ENCODE results near the gene RAD52.

Gene RAD52

DNA sequence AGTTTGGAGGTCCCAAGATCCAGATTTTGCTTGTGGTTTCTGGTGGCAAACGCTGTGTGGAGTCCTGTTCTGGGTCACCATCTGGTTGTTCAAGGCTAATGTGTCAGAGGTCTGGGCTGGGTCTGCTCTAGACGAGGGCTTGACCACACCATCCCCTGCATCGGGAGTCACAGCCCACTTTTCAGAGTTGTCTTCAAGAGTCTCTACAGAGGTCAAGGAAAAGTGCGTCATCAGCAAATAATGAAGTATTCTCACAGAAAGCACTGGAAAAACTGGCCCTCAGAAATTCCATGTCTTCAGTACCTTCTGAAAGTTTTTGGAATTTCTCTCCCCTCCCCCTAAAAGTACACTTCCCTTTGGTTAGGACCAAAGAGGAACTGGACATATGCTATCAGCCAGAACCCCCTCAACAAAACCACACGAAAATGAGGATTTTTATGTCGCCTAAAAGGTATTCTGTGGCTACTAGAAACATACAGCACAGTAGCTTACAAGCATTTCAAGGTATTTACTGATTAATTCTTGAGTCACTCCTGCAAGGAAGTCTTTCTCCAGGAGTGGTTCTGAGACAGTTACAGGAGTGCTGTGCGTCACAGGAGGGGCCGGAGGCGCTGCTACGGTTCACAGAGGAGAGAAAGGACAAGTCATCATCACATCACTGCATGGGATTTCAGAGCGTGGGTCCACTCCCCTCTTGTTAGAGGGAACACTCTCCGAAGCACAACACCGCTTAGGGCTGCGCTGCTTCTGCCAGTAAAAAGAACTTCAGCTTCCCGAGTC, 35.4 kb downstream of the RAD52 start:
- in situ Hi-C loops (cut with MboI; ENCODE audit: low sequenced_read_pairs, unreplicated experiment) = no loop called here
- DNase-seq (ENCODE audit: low spot score) = no peak
- TF ChIP-seq, protein P1, sequence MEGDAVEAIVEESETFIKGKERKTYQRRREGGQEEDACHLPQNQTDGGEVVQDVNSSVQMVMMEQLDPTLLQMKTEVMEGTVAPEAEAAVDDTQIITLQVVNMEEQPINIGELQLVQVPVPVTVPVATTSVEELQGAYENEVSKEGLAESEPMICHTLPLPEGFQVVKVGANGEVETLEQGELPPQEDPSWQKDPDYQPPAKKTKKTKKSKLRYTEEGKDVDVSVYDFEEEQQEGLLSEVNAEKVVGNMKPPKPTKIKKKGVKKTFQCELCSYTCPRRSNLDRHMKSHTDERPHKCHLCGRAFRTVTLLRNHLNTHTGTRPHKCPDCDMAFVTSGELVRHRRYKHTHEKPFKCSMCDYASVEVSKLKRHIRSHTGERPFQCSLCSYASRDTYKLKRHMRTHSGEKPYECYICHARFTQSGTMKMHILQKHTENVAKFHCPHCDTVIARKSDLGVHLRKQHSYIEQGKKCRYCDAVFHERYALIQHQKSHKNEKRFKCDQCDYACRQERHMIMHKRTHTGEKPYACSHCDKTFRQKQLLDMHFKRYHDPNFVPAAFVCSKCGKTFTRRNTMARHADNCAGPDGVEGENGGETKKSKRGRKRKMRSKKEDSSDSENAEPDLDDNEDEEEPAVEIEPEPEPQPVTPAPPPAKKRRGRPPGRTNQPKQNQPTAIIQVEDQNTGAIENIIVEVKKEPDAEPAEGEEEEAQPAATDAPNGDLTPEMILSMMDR (IDR thresholded peaks at IDR 0.05; ENCODE audit: borderline replicate concordance, control extremely low read depth, extremely low read depth, insufficient read depth, missing control alignments) = no peak

DNA sequence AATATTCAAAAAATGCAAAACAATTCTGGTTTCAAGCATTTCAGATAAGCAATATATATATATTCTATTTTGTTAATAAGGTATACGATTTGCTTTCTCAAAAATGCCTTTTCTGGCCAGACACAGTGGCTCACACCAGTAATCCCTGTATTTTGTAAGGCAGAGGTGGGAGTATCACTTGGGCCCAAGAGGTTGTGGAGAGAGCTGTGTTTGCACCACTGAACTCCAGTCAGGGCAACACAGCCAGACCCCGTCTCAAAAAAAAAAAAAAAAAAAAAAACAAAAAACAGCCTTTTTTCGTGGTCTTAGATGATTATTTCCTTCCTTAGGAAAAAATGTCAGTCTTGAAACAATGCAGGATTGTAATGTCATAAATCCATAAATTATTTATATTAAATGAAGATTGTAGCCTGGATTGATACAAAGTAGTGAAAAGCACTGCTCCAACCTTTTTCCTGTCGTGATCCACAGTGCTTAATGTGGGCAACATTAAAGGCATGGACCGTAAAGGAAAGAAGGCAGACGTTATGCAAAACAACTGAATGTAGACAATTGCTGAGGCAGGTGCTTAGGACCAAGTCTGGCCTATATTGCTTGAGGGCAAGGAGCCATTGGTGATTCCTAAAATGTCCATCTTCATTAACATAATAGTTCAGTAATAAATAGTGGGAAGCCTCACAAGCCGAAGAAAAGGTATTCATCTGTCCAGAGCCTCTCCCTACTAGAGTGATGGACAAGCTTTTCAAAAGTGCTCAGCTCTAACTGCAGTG, 36.8 kb downstream of the RAD52 start:
- no peak for DNase-seq (ENCODE audit: low spot score)
- in situ Hi-C loops (cut with MboI; ENCODE audit: low sequenced_read_pairs, unreplicated experiment) = no loop called here
- TF ChIP-seq, protein P1 (IDR thresholded peaks at IDR 0.05; ENCODE audit: borderline replicate concordance, control extremely low read depth, extremely low read depth, insufficient read depth, missing control alignments) = no peak

DNA sequence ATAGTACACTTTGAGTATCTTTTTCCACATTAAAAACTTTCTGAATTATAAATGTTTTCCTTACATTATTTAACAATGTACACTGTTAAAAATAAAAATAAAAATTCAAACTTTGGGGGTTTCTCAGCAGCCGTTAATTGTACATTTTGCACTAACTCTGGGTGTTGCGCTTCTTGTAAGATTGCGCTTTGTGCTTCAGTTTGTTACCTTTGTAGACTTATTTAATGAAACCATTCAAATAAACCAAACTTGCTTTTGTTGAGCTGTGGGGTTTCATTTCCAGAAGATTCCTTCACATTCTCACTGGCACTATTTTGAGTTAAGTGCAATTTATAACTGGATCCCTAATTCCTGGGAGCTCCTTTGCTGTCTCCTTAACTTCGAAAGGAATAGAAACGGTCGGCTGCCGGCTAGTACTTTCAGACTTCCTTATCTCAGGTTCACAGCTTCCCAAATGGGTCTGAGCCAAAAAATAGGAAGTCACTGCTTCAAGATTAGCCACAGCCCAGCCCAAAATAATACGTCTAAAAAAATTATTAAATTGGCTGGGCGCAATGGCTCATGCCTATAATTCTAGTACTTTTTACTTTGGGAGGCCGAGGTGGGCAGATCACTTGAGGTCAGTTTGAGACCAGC, 38.2 kb downstream of the RAD52 start:
- TF ChIP-seq, protein P1 (IDR thresholded peaks at IDR 0.05; ENCODE audit: borderline replicate concordance, control extremely low read depth, extremely low read depth, insufficient read depth, missing control alignments) = no peak
- in situ Hi-C loops (cut with MboI; ENCODE audit: low sequenced_read_pairs, unreplicated experiment) = no loop called here
- DNase-seq (ENCODE audit: low spot score) = no peak

- in situ Hi-C loops (cut with MboI; ENCODE audit: low sequenced_read_pairs, unreplicated experiment) = no loop called here
- DNase-seq (ENCODE audit: low spot score) = no peak
- TF ChIP-seq, protein P1 (IDR thresholded peaks at IDR 0.05; ENCODE audit: borderline replicate concordance, control extremely low read depth, extremely low read depth, insufficient read depth, missing control alignments) = no peak
Observed at GRCh38 chr12:910416-910815, 39.1 kb downstream of the RAD52 start.

DNA sequence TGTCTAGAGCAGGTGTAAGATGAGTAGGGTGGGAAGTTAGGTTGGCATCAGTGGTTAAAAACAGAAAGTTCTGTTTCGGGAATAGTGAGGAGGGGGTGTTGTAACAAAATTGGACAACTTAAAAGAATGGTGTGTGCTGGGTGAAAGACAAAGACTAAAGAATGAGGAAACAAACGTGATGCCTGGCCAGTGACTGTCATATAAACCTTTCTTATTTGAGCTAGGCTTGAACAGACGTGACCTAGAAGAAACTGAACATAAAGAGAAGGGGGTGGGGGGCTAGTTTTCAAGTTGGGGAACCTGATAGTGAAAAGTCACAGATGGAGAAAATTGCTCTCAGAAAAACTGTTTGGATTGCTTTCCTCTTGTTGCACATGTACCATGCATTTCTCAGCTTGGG, 39.6 kb downstream of the RAD52 start:
- no peak for DNase-seq (ENCODE audit: low spot score)
- TF ChIP-seq, protein P1 (IDR thresholded peaks at IDR 0.05; ENCODE audit: borderline replicate concordance, control extremely low read depth, extremely low read depth, insufficient read depth, missing control alignments) = no peak
- in situ Hi-C loops (cut with MboI; ENCODE audit: low sequenced_read_pairs, unreplicated experiment) = no loop called here

GRCh38 chr12:907413-908185, 41.9 kb downstream of the RAD52 start:
- in situ Hi-C loops (cut with MboI; ENCODE audit: low sequenced_read_pairs, unreplicated experiment) = no loop called here
- DNase-seq (ENCODE audit: low spot score) = no peak

More at GRCh38 chr12:907413-908185, 41.9 kb downstream of the RAD52 start:
- TF ChIP-seq, protein P1 (IDR thresholded peaks at IDR 0.05; ENCODE audit: borderline replicate concordance, control extremely low read depth, extremely low read depth, insufficient read depth, missing control alignments) = no peak
